ENCODE data around the gene MARCKS. TPM values are rescaled to one million over a fixed set of nuclear protein-coding genes. Genes with fewer than 3 reads are reported as not detected.

MARCKS gene
- total and polyA plus RNA-seq, 2 of the 13 experiments (the other 11 are each of a cell fraction or from before 2014, with no cell fraction given), result 30.5 to 39.5 TPM

DNA sequence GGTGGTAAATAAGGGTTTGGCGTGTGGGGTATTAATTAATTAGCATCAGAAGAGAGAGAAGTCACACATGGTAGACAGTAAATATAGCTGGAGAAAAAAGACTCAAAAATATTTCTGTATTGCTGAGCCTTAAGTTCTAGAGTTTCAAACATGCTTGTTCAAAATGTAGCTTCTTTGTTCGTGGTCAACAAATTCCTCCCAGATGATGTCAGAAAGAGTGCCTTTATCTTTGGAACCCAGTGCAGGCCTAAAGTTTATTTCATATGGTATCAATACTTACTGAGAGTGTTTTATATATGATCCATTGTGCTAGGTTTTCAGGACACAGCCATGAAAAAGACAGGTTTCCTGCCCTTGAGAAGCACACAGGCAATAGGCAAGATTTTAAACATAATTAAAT is 18.3 kb downstream of the MARCKS start:
- DNase-seq (ENCODE audit: low spot score), result no peak
- intact Hi-C loops (cut with micrococcal nuclease; ENCODE audit: unreplicated experiment) (no loop called here), in situ Hi-C loops (cut with HindIII; ENCODE audit: extremely low pct_ligation_motif_present, low pct_unique_long_range_greater_than_20kb) (no loop called here)
- H3K4me3 ChIP-seq (replicated peaks in 1 of 3; ENCODE audit: insufficient read depth in 1 of 3, low read depth in 2 of 3, low read length in 3 of 3), result no peak overlapping the region
- FAIRE-seq, result no peak
- 54% methylated on average over 2 of the region's 2 CpGs for WGBS (ENCODE audit: low lambda C conversion rate)
- H3K79me2 ChIP-seq (ENCODE audit: insufficient read depth, low read length), result peaks cover 7% of the 10 kb centered on the region
- peaks cover 30% of the 10 kb centered on the region for H3K4me1 ChIP-seq (ENCODE audit: insufficient read depth, low read length)
- H3K9ac ChIP-seq (ENCODE audit: insufficient read depth, low read depth, low read length), result no peak overlapping the region
- H4K20me1 ChIP-seq (ENCODE audit: insufficient read depth, low read length), result no peaks in the 10 kb centered on the region
- H3K4me2 ChIP-seq (ENCODE audit: low read depth, low read length), result no peak overlapping the region
- ChIA-PET CTCF (ENCODE audit: low intra/inter-chr PET ratio, low total read pairs) (interaction anchor here (0.5 kb wide), 1 partner anchor 196 kb away, joined by 3 read pairs; no protein-coding TSS in a partner anchor), POLR2A (interaction anchor here (0.9 to 1.1 kb wide), 2 partner anchors 17 to 995 kb away, joined by 4 to 5 read pairs; no protein-coding TSS in a partner anchor)
- no peaks in the 10 kb centered on the region for H3K27me3 ChIP-seq (ENCODE audit: control insufficient read depth in 1 of 2, insufficient read depth in 2 of 2, low read length in 2 of 2)
- BruUV-seq (replicated peaks), result no TSS peak
- no peaks in the 10 kb centered on the region for H3K9me3 ChIP-seq (ENCODE audit: low read length)
- ATAC-seq, result no peak
- H3K36me3 ChIP-seq (replicated peaks in 1 of 2; ENCODE audit: control insufficient read depth in 1 of 2, insufficient read depth in 2 of 2, low read length in 2 of 2), result no peaks in the 10 kb centered on the region
- no peak overlapping the region for H2AFZ ChIP-seq (ENCODE audit: low read length)
- no peak overlapping the region for H3K27ac ChIP-seq (ENCODE audit: extremely low read length, insufficient read depth, low read length)
- TF ChIP-seq PHF8 (CRISPR knock-in tag; IDR thresholded peaks at IDR 0.05) (no peak), TFDP2 (CRISPR knock-in tag; IDR thresholded peaks at IDR 0.05) (no peak), ZC3H4 (CRISPR knock-in tag; IDR thresholded peaks at IDR 0.05; ENCODE audit: borderline replicate concordance) (no peak), ZNF326 (CRISPR knock-in tag; IDR thresholded peaks at IDR 0.05; ENCODE audit: borderline replicate concordance) (no peak), RBAK (CRISPR knock-in tag; IDR thresholded peaks at IDR 0.05) (no peak), CBX1 (IDR thresholded peaks at IDR 0.05; ENCODE audit: low read depth) (no peak), NRL (CRISPR knock-in tag; IDR thresholded peaks at IDR 0.05; ENCODE audit: borderline replicate concordance) (no peak), ZMYM3 (CRISPR knock-in tag; IDR thresholded peaks at IDR 0.05) (no peak), TFAP4 (IDR thresholded peaks at IDR 0.05; ENCODE audit: borderline replicate concordance, low read depth) (no peak), RARG (CRISPR knock-in tag; IDR thresholded peaks at IDR 0.05; ENCODE audit: low read depth) (no peak)
- TF ChIP-seq, protein P1, sequence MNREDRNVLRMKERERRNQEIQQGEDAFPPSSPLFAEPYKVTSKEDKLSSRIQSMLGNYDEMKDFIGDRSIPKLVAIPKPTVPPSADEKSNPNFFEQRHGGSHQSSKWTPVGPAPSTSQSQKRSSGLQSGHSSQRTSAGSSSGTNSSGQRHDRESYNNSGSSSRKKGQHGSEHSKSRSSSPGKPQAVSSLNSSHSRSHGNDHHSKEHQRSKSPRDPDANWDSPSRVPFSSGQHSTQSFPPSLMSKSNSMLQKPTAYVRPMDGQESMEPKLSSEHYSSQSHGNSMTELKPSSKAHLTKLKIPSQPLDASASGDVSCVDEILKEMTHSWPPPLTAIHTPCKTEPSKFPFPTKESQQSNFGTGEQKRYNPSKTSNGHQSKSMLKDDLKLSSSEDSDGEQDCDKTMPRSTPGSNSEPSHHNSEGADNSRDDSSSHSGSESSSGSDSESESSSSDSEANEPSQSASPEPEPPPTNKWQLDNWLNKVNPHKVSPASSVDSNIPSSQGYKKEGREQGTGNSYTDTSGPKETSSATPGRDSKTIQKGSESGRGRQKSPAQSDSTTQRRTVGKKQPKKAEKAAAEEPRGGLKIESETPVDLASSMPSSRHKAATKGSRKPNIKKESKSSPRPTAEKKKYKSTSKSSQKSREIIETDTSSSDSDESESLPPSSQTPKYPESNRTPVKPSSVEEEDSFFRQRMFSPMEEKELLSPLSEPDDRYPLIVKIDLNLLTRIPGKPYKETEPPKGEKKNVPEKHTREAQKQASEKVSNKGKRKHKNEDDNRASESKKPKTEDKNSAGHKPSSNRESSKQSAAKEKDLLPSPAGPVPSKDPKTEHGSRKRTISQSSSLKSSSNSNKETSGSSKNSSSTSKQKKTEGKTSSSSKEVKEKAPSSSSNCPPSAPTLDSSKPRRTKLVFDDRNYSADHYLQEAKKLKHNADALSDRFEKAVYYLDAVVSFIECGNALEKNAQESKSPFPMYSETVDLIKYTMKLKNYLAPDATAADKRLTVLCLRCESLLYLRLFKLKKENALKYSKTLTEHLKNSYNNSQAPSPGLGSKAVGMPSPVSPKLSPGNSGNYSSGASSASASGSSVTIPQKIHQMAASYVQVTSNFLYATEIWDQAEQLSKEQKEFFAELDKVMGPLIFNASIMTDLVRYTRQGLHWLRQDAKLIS (CRISPR knock-in tag; IDR thresholded peaks at IDR 0.05), result no peak
- TF ChIP-seq, protein P2, sequence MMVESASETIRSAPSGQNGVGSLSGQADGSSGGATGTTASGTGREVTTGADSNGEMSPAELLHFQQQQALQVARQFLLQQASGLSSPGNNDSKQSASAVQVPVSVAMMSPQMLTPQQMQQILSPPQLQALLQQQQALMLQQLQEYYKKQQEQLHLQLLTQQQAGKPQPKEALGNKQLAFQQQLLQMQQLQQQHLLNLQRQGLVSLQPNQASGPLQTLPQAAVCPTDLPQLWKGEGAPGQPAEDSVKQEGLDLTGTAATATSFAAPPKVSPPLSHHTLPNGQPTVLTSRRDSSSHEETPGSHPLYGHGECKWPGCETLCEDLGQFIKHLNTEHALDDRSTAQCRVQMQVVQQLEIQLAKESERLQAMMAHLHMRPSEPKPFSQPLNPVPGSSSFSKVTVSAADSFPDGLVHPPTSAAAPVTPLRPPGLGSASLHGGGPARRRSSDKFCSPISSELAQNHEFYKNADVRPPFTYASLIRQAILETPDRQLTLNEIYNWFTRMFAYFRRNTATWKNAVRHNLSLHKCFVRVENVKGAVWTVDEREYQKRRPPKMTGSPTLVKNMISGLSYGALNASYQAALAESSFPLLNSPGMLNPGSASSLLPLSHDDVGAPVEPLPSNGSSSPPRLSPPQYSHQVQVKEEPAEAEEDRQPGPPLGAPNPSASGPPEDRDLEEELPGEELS (CRISPR knock-in tag; IDR thresholded peaks at IDR 0.05), result no peak
- TF ChIP-seq, protein P3, sequence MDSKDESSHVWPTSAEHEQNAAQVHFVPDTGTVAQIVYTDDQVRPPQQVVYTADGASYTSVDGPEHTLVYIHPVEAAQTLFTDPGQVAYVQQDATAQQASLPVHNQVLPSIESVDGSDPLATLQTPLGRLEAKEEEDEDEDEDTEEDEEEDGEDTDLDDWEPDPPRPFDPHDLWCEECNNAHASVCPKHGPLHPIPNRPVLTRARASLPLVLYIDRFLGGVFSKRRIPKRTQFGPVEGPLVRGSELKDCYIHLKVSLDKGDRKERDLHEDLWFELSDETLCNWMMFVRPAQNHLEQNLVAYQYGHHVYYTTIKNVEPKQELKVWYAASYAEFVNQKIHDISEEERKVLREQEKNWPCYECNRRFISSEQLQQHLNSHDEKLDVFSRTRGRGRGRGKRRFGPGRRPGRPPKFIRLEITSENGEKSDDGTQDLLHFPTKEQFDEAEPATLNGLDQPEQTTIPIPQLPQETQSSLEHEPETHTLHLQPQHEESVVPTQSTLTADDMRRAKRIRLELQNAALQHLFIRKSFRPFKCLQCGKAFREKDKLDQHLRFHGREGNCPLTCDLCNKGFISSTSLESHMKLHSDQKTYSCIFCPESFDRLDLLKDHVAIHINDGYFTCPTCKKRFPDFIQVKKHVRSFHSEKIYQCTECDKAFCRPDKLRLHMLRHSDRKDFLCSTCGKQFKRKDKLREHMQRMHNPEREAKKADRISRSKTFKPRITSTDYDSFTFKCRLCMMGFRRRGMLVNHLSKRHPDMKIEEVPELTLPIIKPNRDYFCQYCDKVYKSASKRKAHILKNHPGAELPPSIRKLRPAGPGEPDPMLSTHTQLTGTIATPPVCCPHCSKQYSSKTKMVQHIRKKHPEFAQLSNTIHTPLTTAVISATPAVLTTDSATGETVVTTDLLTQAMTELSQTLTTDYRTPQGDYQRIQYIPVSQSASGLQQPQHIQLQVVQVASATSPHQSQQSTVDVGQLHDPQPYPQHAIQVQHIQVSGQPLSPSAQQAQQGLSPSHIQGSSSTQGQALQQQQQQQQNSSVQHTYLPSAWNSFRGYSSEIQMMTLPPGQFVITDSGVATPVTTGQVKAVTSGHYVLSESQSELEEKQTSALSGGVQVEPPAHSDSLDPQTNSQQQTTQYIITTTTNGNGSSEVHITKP (CRISPR knock-in tag; IDR thresholded peaks at IDR 0.05; ENCODE audit: low read depth), result no peak
